Fibroblast of lung (primary cell): Measurements from ENCODE around the gene YPEL3.

Source experiments
- CTCF ChIP-seq, 2 donors: IDR thresholded peaks in 1 of 2; conservative IDR thresholded peaks in 1 of 2; 1 replicate in 1 of 2; 2 replicates in 1 of 2; pipeline ENCODE4 v1.5.1; 2011 to 2012; ENCODE audit warnings: low read length in 2 of 2, control low read depth in 1 of 2, inconsistent platforms in 1 of 2, low read depth in 1 of 2, mild to moderate bottlenecking in 1 of 2
- EZH2 ChIP-seq: IDR thresholded peaks from 2 replicates; pipeline ENCODE4 v1.5.1; 2012; ENCODE audit warnings: low read length, control low read depth, mild to moderate bottlenecking; ENCODE audit errors: missing control alignments

- no peak for TF ChIP-seq CTCF (conservative IDR thresholded peaks at IDR 0.05 in 1 of 2, IDR thresholded peaks at IDR 0.05 in 1 of 2; ENCODE audit: low read depth in 1 of 2, low read length in 2 of 2)
- TF ChIP-seq EZH2, result no peak
Observed at GRCh38 chr16:30084096-30084815, 11.8 kb downstream of the YPEL3 start.
